Spleen (tissue), 7 donors: ENCODE data around the gene GCDH.

Source experiments
- POLR2A ChIP-seq, 3 donors: fragments of 450-650 bp; IDR thresholded peaks; one replicate each; pipeline ENCODE4 v1.5.1; 2017; ENCODE audit warnings: antibody characterized with exemption in 3 of 3, mild to moderate bottlenecking in 1 of 3
- POLR2AphosphoS5 ChIP-seq, 3 donors: sonication (generic); formaldehyde crosslinking; IDR thresholded peaks; one replicate each; pipeline ENCODE4 v1.5.1; 2017; ENCODE audit warnings: antibody characterized with exemption in 3 of 3
- TF ChIP-seq, protein P1 (sequence below), 11 experiments: fragments of 200-600 bp in 7 of 11; fragments of 450-650 bp in 4 of 11; sonication (generic) in 4 of 11; IDR thresholded peaks in 8 of 11; conservative IDR thresholded peaks in 3 of 11; 1 replicate in 7 of 11; 2 replicates in 4 of 11; pipeline versions ENCODE4 v1.4.0 to v1.8.0; 2016 to 2021; ENCODE audit warnings: antibody characterized with exemption in 11 of 11, inconsistent platforms in 4 of 11, mild to moderate bottlenecking in 1 of 11
- donor health status: DM: no; HTN: no; CAD: no; lungs with moderate emphysema.
- donor health status: DM: no; HTN: no; CAD: no.
- donor health status: DM: no; HTN: no; CAD: no.

DNA sequence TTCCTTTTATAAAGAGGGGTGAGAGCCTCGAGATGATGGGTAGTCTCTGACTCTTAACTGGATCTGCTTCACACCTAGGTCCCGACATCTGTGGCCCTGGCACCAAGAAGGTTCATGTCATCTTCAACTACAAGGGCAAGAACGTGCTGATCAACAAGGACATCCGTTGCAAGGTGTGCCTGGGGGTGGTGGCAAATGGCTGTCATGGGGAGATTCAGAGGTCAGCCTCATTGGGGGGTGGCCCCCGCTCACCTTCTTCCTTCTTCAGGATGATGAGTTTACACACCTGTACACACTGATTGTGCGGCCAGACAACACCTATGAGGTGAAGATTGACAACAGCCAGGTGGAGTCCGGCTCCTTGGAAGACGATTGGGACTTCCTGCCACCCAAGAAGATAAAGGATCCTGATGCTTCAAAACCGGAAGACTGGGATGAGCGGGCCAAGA is 49.0 kb downstream of the GCDH start:
- TF ChIP-seq POLR2AphosphoS5 (IDR thresholded peaks at IDR 0.05) (no peak), POLR2A (IDR thresholded peaks at IDR 0.05) (no peak)
- TF ChIP-seq, protein P1, sequence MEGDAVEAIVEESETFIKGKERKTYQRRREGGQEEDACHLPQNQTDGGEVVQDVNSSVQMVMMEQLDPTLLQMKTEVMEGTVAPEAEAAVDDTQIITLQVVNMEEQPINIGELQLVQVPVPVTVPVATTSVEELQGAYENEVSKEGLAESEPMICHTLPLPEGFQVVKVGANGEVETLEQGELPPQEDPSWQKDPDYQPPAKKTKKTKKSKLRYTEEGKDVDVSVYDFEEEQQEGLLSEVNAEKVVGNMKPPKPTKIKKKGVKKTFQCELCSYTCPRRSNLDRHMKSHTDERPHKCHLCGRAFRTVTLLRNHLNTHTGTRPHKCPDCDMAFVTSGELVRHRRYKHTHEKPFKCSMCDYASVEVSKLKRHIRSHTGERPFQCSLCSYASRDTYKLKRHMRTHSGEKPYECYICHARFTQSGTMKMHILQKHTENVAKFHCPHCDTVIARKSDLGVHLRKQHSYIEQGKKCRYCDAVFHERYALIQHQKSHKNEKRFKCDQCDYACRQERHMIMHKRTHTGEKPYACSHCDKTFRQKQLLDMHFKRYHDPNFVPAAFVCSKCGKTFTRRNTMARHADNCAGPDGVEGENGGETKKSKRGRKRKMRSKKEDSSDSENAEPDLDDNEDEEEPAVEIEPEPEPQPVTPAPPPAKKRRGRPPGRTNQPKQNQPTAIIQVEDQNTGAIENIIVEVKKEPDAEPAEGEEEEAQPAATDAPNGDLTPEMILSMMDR (IDR thresholded peaks at IDR 0.05 in 8 of 11, conservative IDR thresholded peaks at IDR 0.05 in 3 of 11): no peak
